Stimulated activated CD4-positive, alpha-beta T cell treated with anti-CD3 and anti-CD28 coated beads, Interleukin-15, amount 100 ng/mL, for 24 hours (primary cell): ENCODE measurements around the gene RDH16.
"Not testable (repeated sequence)": the region's sequence is repeated elsewhere in the genome, so short reads cannot be mapped to it uniquely, and the experiment has no call there.

ENCODE experiments used
- DNase-seq: peaks from one replicate; pipeline ENCODE4 v3.0.0-alpha.2; 2020

The RDH16 gene

DNA sequence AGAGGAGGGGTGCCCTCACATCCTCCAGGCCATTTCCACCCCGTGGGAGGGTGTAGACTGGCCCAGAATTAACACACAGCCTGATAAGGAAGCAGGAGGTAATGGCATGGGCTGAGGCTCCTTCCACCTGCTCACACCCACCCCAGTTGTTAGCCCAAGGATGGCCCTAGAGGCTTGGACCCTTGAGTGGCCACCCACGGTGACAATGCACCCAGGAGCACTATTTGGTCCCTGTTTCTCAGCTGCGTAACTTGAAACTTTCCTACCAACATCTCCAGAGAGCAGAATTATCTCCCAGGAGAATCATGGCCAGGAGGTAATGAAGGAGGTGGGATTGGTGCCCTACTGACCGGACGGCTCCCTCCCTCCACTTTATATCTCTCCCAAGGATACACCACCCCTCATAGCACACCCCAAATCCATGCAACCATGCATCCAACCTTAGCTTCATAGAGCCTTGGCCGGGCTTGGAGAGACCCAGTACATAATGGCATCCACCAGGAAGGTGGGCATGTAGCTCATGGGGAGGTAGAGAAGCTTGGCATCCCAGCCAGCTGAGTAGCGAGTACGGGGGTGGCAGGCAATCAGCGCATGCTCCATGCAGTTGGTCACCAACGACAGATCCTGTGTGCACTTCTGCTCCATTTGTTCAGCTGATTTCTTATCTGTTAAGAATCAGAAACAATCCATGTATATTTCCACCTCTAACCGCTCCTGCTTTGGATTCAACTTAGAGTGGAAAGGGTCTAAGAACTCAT lies 5.6 kb downstream of the RDH16 start:
- no peak for DNase-seq

DNA sequence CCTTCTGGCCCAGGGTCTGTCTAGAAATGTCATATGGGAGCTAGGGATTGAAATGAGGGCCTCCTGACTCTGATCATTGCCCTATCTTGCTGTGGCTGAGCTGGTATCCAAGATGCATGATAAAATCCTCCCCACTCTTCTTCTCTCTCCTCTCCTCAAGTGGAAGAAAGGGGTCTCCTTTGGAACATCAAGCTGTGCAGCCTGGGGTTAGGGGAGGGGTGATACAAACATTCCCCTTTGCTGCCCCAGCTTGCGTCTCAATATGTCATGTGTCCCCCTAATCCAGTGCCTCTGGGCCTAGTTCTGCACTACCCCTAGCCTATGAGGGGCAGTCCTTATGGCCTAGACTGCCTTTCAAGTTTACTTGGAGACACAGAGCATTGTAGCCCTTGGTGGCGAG lies 8.5 kb downstream of the RDH16 start:
- no peak for DNase-seq

DNA sequence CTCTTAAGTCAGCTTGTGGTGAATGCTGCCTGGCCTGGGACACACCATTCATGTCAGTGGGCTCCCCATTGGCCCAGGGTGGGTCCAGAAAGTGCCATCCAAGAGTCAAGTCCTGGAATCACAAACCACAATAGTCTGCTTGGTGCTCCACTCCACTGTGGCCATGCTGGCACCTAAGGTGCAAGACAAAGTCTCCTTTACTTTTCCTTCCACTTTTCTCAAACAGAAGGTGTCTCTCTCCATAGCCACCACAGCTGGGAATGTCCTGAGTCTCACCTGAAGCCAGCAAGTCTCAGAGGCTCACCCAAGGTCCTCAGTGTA lies 9.0 kb downstream of the RDH16 start:
- no peak for DNase-seq

DNA sequence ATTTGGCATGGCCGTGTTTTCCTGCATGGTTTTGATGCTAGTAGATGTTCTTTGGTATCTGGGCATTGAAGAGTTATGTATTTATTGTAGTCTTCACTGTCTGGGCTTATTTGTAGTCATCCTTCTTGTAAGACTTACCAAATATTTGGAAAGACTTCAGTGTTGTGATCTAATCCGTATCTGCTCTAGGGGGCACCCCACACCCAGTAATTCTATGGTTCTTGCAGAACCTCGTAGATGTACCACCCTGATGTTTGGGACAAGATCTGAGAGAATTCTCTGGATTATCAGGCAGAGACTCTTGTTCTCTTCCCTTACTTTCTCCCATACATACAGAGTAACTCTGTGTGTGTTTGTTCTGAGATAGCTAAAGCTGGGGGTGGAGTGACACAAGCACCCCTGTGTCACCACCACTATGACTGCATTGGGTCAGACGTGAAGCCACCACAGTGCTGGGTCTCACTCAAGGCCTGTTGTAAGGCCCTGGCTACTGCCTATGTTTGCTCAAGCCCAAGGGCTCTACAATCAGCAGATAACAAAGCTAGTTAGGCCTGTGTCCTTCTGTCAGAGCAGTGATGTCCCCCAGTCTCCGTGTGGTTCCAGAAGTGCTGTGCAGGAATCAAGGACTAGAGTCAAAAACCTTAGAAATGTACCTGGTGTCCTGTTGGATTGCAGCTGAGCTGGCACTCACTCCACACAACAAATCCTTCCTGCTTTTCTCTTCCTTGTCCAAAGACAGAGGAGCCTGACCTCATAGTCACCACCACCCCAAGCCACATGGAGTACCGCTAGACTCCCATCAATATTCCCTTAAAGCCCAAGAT lies 9.6 kb downstream of the RDH16 start:
- no peak for DNase-seq

DNA sequence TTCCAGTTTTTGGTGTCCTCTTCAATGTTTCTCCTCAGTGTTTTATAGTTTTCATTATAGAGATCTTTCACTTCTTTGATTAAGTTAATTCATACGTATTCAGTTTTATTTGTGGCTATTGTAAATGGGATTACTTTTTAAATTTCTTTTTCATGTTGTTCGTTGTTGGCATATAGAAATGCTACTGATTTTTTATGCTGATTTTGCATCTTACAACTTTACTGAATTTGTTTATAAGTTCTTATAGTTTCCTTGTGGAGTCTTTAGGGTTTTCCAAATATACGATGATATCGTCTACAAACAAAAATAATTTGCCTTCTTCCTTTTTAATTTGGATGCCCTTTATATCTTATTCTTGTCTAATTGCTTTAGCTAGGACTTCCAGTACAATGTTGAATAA lies 13.5 kb downstream of the RDH16 start:
- DNase-seq, result no peak

DNA sequence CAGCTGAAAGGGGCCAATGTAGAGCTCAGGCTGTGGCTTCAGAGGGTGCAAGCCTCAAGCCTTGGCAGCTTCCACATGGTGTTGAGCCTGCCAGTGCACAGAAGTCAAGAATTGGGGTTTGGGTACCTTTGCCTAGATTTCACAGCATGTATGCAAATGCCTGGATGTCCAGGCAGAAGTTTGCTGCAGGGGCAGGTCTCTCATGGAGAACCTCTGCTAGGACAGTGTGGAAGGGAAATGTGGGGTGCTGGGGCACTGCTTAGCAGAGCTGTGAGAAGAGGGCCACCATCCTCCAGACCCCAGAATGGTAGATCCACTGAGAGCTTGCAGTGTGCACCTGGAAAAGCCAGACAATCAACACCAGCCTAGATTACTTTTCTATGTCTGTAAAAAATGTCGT lies 14.0 kb downstream of the RDH16 start:
- not testable (repeated sequence) for DNase-seq

DNA sequence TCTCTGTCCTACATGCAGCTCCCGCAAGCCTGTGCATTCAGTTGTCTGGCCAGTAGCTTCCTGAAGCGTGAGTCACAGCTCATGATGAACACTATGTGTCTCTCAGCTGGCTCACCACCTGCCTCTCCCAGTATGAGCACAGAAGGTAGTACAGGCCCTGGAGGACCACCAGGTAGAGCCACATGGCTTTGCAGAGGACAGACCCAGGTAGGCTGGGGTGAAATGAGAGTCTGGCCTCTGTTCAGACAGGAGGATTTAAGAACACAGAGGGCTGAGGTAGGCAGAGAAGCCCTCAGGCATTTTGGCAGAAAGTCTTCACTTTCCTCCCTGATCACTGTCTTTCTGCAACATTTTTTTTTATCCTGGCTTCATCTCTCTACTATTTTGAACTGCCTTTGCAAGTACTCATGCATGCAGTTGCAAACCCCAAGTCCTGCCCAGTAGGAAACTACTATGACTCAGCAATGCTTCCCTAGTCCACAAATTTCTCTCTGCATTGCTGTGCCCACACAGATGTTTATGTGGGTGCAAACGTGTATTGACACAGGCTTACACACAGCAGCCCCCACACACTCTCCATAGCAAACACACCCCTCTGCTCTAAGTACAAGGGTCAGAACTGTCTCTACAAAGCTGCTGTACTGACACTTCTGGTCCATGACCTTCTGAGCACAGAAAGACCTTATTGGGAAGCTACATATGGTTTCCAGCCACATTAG lies 15.9 kb downstream of the RDH16 start:
- no peak for DNase-seq

DNA sequence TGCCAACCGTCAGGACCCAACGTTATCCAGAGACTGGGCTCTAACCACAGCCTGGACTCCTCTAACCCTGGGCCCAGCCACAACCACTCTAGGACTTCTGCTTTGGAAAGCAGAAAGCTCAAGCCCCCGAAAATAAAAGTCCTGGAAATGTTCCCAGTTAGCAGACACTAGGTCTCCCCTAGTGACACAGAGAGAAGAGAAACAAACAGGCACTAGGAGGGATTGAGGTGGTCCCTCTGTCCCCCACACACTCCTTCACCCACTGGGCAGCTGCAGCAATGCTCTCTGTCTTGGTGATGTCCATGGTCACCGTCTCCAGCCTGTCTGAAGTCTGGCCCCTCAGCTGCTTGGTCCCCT lies 16.5 kb downstream of the RDH16 start:
- DNase-seq, result not testable (repeated sequence)

DNA sequence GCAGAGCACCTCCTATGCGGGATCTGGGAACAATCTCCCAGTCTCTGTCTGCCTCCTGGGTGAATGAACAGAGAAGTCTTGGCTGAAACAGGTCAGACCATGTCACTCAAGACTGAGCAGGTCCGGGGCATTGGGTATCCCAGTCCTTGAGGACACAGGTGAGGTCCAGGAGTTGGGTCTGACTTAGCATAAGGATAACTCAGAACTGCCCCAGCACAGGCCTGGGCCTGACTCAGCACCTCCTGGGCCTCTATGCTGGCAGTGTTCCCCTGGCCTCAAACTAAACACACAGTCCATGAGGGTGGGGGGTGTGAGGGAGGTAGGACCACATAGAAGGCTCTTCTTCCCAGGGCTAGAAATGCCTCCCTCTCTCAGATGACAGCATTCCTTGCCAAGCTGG lies 21.7 kb downstream of the RDH16 start:
- no peak for DNase-seq

DNA sequence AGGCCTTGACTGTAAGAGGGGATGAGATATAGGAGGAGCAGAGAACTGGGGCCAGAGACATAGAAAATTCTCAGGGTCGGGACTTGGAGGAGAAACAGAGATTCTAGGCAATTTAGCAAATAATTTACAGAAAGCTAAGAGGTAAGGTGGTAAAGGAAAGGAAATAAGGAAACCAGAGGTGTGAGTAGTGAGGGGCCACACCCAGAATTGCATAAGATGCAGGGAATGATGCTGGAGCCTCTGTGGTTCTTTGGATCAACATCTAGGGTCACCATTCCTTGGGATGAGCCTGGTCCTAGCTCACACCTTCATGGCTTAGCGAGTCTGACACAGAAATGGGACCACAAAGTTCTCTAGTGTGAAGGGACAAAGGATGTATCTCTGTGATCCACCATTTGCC lies 22.3 kb downstream of the RDH16 start:
- DNase-seq, result no peak

DNA sequence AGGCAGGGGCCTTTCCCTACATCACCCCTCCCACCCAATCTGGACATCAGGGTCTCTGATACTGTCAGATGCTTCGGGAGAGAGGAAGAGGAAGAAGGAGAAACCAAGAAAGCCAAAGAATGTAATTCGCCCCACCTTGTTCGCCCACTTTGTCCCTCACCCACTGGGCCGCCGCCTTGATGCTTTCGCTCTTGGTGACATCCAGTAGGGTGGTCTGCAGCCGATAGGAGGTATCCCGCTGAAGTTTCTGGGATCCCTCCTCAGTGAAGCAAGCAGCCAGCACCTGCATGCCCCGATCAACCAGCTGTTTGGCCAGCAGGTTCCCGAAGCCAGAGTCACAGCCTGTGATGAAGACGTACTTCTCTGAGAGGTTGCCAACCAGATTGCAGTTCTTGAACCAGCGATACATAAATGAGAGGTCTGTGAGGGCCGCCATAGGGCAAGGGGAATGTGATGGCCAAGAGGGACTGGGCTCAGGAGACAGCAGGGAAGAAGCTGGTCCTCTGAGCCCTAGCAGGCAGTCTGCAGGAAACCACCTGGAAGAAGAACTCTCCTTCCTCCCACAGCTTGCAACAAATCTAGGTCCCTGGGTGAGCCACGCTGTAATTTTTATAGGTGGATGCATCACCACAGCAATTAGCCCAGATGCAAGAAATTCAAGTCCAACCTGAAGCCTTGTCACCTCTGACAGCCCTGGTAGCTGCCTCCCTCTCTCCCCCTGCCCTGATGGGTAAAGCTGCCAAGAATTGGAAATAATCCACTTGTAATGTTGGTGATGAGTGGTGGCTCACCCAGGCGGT lies 23.4 kb downstream of the RDH16 start, which contains the start of gene SDR9C7:
Gene SDR9C7 (minus strand): TSS at position 583 of the 800 bp plus-strand sequence. CDS start 147 bp downstream, at position 436.
- no peak for DNase-seq

DNA sequence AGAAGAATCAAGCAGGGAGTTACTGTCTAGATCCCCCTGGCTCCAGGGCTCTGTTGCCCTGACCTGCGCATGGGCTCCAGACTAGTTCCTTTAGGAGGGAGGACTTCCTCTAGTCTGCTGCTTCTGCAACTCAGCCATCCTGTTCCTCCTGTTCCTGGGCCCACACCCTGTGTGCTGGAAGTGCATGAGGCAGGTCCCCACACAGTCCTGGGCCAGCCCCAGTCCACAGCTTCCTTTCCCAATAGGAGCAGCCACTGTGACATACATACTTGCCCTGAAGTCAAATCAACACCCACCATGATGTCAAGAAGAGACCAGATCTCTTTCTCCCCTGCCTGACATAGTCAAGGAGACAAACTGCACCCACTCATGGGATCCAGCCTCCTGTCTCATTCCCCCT lies 24.5 kb downstream of the RDH16 start:
- DNase-seq, result no peak

DNA sequence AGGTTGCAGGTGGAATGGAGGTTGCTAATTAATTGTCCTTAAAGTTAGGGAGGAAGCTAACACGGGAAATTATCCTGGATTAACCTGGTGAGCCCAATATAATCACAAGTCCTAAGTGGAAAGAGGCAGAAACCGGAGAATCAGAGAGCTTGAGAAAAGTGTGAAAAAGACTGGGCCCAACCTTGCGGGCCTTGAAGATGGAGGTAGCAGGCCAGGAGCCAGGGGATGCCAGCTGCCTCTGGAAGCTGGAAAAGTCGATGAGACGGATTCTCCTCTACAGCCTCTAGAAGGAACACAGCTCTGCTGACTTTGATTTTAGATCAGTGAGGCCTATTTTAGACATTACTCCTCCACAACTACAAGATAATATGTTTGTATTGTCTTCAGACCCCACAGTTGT lies 25.3 kb downstream of the RDH16 start:
- no peak for DNase-seq

DNA sequence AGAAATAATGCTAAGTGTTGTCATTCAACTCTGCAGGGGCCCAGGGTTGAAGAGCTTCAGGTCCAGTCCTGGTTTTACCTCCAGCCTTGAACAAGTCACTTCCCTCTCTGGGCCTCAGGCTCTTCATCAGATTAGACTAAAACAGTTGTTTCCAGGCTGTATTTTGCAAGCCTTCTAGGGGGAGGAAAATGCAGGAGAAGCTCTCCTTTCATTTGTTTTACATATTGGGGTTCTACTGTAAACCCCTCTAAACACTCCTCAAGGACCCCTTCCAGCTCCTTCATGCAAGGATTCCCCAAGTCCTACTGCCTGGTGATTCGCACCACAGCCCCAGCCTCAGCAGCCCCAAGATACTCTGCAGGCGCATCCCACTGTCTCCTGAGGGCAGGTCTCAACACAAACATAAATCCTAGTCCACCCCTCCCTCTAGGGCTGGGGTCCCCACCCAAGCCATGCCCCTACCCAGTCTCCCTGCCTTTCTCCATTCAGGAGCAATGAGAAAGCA lies 25.9 kb downstream of the RDH16 start:
- DNase-seq, result peak; percentile 23

DNA sequence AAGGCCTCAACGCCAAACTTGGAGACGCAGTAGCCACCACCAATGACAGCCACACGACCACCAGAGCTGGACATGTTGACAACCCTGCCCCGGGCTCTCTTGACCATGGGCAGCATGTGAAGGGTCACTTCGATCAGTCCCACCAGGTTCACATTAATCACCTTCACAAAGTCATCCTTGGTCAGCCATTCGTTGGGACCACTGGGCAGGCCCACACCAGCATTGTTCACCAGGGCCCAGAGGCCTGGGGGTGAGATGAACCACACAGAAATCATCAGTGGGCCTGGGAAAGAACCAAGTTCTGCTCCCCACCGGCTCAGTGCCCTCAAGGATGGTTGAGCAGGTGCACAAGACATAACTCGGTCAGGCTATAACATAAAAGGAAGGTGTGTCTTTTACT lies 27.2 kb downstream of the RDH16 start:
- no peak for DNase-seq

DNA sequence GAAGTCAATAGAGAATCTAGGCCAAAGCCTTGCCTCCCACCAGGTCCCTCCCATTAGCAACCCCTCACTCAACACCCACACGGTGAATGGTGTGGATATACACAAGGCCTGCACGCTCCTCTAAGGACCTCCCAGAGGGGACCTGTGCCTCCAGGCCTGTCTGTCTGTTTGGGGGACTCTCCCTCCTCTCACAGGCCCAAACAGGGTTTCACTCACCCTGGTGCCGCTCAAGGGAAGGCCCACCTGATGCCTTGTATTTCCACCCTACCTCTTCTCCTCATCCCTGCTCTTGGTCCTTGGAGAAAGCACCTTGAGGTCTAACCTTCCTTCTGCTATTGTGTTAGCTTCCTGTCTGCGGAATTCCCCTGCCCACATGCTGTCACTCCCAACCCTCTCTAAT lies 27.6 kb downstream of the RDH16 start:
- DNase-seq, result no peak

DNA sequence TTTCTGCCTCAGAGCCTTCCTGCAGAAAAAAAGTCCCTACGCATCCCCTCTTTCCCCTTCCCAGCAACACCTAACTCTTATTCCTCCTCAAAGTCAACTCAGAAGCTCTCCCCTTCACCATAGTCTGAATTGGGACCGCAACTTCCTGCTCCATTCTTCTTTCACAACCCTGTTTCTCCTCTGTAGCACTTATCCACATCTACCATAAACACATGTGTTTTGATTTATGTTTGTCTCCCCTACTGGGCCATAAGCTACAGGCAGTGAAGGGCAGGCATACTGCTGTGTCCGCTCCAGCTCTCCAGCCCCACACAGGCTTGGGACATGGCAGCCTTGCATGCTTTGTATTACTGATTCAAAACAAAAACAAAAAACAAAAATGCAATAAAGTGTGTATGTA lies 29.1 kb downstream of the RDH16 start:
- no peak for DNase-seq

DNA sequence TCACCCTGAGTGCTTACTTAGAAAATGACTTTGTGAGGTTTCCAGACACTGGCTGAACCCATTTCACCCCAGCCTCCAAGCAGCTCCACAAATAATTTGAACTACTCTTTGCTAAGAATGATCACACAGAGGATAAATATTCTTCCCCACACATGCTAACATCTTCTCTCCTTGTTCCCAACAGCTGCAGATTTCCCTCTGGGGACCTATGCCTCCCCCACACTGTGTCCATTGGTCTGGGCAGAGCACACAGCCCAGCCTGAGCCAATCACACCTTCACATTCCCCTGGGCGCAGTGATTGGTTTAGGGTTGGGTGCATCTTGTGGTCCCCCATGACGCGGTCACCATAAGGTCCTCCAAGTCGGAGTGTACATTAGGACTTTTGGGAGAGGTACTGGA lies 30.1 kb downstream of the RDH16 start:
- DNase-seq, result no peak

DNA sequence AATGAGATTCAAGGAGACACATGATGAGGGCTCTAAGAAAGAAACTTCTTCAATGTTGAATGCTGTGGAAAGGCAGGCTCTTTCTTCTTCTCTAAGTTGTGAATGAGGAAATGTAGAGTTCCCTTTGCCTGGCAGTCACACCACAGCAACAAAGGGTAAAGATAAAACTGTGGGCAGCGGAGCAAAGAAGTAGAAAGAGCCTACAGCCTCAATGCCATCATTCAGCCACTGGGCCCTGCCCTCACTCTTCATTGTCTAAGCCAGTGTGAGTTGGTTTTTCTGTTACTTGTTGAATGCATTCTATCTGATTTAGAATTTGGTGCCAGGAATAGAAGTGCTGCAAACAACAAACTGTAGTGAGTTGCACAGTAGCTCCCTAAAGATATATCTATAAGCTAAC lies 35.4 kb downstream of the RDH16 start:
- DNase-seq, result no peak

DNA sequence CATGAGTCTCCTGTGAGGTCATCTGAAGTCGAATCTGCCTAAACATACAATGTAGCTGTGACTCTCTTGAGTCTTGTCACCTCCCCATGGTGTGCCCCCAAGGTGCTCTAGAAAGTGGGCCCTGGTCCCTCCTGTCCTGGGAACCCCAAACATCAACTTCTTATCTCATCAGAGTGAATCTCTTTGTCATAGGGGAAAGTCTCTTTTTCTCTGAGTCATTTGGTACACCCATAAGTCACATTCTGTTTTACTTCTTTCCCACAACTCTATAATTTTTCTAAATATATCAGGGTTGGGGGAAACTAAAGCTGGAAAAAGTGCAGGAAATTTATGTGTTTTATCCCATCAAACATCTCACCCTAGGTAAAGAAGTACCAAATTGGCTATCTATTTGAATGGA lies 36.1 kb downstream of the RDH16 start:
- DNase-seq, result no peak

DNA sequence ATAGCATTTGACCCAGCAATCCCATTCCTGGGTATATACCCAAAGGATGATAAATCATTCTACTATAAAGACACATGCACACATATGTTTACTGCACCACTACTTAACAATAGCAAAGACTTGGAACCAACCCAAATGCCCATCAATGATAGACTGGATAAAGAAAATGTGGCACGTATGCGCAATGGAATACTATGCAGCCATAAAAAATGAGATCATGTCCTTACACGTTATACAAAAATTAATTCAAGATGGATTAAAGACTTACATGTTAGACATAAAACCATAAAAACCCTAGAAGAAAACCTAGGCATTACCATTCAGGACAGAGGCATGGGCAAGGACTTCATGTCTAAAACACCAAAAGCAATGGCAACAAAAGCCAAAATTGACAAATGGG lies 39.3 kb downstream of the RDH16 start:
- DNase-seq, result not testable (repeated sequence)

DNA sequence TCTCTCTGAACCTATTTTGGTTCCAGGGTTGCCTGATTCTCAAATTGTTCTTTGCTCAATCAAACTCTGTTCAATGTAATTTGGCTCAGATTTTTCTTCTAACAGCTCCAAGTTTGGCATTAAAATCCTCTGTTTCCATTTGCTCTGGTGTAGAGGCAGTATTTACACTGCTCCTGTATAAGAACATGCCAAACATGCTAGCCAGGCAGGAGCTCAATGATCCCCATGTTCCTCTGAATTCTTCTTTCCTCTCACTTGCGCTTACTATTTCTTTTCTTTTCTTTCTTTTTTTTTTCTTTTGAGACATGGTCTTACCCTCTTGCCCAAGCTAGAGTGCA lies 40.4 kb downstream of the RDH16 start:
- no peak for DNase-seq
